Fibroblast of peridontal ligament (primary cell): ENCODE data around the gene DGKZ.
"Not testable (repeated sequence)": the region's sequence is repeated elsewhere in the genome, so short reads cannot be mapped to it uniquely, and the experiment has no call there.

Experiments
- DNase-seq: peaks from one replicate; pipeline ENCODE4 v3.0.0-alpha.2; 2010; ENCODE audit errors: extremely low read depth

DGKZ gene

GRCh38 chr11:46366661-46367161, 19.4 kb downstream of the DGKZ start:
- DNase-seq = no peak

GRCh38 chr11:46367244-46367915, 20.1 kb downstream of the DGKZ start:
- DNase-seq = no peak

GRCh38 chr11:46367916-46368267, 20.6 kb downstream of the DGKZ start:
- no peak for DNase-seq

DNA sequence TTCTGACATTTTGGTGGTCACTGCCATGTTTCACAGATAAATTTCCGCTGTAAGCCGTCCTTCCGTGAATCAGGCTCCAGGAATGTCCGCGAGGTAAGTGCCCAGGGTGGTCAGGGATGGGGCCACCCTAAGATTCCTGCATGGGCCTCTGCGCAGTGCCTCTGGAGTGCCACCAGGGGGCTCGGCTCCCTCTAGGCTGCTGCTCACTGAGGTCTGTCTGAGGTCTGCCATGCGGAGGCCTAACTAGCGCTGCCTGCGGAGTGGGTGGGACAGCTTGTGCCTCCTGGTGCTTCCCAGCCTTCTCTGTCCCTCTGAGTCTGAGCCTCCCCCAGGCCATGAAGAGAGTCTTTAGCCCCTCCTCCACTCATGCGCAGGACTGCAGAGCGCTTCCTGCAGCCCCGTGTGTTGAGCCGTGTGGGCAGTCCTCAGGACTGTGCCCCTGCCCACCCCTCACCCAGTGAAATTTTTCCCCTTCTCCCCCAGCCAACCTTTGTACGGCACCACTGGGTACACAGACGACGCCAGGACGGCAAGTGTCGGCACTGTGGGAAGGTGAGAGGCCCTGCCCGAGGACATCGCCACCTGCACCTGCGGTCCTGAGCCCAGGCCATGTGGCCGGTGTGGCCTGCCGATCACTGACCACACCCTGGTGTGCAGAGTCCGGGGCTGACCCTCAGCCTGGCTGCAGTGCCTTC, 22.3 kb downstream of the DGKZ start:
- peak; percentile 62 for DNase-seq

DNA sequence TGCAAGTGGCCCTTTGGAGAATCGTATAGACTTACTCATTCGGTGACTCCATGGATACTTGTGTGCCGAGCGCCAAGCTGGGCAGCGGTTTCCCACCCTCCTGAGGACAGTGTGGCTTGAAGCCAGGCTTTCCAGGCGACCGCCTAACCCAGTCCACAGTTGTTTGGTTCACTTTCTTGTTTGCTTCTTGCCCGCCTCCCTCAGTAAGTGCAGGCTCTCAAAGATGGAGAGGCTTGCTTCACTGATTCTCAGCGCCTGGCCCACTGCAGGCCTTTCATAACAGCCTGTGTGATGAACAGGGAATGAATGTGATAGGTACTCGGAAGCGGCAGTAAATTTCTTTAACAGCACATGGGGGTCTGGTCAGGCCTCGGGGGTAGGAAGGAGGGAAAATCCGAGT, 23.0 kb downstream of the DGKZ start:
- no peak for DNase-seq

GRCh38 chr11:46371262-46371661, 24.0 kb downstream of the DGKZ start:
- not testable (repeated sequence) for DNase-seq

DNA sequence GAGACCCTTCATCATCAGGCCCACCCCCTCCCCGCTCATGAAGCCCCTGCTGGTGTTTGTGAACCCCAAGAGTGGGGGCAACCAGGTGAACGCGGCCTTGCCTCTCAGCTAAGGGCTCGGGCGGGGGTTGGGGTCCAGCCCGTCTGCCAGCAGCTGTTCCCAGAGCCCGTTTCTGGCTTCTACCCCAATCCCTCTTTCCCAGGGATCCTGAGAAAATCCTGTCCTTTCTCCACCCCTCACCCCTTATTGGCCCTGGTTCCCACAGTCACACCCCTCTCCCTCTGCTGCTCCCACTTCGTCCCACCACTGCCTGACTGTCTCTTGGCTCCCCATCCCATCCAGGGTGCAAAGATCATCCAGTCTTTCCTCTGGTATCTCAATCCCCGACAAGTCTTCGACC, 24.8 kb downstream of the DGKZ start:
- no peak for DNase-seq

- not testable (repeated sequence) for DNase-seq
These were observed 25.2 kb downstream of the DGKZ start for GRCh38 chr11:46372501-46372900.

GRCh38 chr11:46373787-46374740, 26.8 kb downstream of the DGKZ start:
- no peak for DNase-seq

GRCh38 chr11:46374815-46375214, 27.6 kb downstream of the DGKZ start:
- no peak for DNase-seq

DNA sequence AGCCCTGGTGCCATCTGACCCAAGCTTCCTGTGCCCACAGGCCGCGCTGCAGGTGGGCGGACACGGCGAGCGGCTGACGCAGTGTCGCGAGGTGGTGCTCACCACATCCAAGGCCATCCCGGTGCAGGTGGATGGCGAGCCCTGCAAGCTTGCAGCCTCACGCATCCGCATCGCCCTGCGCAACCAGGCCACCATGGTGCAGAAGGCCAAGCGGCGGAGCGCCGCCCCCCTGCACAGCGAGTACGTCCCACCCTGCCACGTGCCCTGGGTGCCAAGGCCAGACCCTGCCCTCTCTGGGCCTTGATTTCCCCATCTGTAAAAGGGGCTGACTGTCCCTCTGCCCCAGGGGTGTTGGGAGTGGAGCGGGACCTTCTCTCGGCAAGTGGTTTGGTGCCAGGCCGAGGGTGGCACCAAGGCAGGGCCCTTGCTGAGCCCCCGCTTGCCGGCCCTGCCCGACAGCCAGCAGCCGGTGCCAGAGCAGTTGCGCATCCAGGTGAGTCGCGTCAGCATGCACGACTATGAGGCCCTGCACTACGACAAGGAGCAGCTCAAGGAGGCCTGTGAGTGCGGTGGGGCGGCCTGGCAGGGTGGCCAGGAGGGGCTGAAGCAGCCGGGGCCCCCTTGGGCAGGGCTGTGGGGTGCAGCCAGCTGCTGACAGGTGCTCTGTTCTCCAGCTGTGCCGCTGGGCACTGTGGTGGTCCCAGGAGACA, 28.3 kb downstream of the DGKZ start:
- no peak for DNase-seq

DNA sequence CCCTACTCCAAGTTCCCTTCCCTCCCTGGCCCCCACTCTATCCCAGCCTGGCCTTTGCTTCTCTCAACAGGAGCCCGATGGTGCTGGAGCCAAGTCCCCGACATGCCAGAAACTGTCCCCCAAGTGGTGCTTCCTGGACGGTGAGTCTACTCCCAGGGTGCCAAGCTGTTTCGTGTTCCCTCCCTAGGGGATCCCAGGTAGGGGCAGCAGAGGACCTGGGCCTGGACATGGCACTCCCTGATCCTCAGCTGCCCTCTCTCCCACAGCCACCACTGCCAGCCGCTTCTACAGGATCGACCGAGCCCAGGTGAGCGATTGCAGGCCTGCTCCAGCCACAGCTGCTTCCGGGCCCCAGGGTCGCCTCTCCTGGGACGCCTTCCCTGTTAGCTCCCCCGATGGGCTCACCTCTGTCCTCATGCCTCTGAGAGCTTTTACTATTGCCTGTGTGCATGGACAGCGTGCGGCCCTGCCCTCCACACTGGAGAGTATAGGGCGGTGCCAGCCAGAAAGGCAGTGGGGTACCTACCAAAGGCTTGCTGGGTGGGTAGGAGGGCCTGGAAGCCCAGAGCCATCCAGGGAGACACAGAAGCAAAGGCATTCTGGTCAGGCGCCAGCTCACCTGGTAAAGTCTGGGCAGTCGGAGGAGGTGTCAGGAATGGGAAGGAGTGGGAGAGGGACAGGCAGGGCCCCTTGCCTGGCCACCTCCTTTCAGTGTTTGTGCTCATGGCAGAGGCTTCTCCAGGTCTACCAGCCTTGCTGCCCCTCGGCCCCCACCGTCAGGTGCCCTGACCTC, 29.2 kb downstream of the DGKZ start:
- DNase-seq = no peak

GRCh38 chr11:46377290-46377689, 30.0 kb downstream of the DGKZ start:
- no peak for DNase-seq

DNA sequence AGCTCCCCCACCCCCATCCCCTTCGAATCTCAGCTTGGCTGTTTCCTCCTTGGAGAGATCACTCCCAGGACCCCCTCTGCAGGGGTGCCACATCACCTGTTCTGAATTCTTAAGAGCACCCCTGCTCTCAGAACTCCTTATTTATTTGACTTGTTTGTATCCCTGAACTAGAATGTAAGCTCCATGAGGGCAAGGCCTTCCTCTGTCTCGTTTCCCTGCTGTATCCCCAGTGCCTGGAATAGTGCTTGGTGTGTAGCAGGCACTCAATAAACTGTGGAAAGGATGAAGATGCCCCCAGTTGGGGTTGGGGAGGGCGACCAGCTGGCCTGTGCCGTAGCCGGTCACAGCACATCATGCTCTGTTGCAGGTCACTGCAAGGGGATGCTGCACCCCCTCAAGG, 30.6 kb downstream of the DGKZ start:
- DNase-seq = no peak

DNA sequence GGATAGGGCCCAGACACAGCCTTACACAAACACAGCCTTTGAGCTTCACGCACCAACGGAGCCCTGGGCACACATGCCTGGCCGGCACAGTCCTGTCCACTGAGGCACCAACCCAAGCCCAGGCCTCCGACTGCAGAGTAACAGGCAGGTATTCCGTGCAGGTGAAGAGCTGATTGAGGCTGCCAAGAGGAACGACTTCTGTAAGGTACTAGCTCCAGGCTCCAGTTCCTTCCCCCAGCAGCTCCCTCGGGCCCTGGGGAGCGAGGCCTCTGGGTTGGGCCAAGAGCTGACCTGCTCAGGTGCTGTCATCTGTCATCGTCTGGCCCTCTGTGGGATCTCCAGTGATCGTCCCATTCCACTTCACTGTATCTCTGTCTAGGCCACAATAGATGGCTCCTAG, 31.0 kb downstream of the DGKZ start:
- DNase-seq = no peak

GRCh38 chr11:46378811-46379481, 31.7 kb downstream of the DGKZ start:
- no peak for DNase-seq

DNA sequence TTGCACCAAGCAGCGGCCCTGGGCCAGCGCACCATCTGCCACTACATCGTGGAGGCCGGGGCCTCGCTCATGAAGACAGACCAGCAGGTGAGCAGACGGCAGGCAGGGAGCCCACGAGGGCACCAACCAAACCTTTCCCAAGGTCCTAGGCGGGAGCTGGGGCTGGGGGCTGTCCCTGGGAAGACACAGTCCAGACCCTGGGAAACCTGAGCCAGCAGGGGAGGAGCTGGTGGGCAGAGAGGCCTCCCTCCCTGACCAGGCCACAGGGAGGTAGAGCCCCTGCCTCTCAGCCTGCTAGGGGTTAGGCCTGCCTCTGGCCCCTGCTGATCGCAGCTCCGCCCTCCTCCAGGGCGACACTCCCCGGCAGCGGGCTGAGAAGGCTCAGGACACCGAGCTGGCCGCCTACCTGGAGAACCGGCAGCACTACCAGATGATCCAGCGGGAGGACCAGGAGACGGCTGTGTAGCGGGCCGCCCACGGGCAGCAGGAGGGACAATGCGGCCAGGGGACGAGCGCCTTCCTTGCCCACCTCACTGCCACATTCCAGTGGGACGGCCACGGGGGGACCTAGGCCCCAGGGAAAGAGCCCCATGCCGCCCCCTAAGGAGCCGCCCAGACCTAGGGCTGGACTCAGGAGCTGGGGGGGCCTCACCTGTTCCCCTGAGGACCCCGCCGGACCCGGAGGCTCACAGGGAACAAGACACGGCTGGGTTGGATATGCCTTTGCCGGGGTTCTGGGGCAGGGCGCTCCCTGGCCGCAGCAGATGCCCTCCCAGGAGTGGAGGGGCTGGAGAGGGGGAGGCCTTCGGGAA, 32.4 kb downstream of the DGKZ start:
- DNase-seq = not testable (repeated sequence)

GRCh38 chr11:46380340-46381047, 33.2 kb downstream of the DGKZ start:
- no peak for DNase-seq
